HepG2 (cell line): ENCODE measurements around the gene LINGO1. TPM values are rescaled to one million over a fixed set of nuclear protein-coding genes. Genes with fewer than 3 reads are reported as not detected.

ENCODE experiments used
- HDAC1 ChIP-seq: sonication (generic); formaldehyde crosslinking; IDR thresholded peaks from 2 replicates; pipeline ENCODE4 v1.5.1; 2020; ENCODE audit warnings: mild to moderate bottlenecking, missing genetic modification reagents
- HOMEZ ChIP-seq: IDR thresholded peaks from 2 replicates; pipeline ENCODE4 v1.6.1; 2016; ENCODE audit warnings: low read depth
- MBD4 ChIP-seq: IDR thresholded peaks from 2 replicates; pipeline ENCODE4 v1.6.1; 2012; ENCODE audit warnings: low read length, inconsistent platforms, borderline replicate concordance
- NCOA2 ChIP-seq: sonication (generic); formaldehyde crosslinking; IDR thresholded peaks from 2 replicates; pipeline ENCODE4 v1.8.0; 2022; ENCODE audit warnings: inconsistent platforms
- RBFOX2 ChIP-seq: fragments of 200-400 bp; formaldehyde crosslinking; IDR thresholded peaks from 2 replicates; pipeline ENCODE4 v1.6.1; 2017; ENCODE audit warnings: low read depth, mild to moderate bottlenecking, low read length
- SP140L ChIP-seq: sonication (generic); formaldehyde crosslinking; IDR thresholded peaks from 2 replicates; pipeline ENCODE4 v1.4.0; 2020; ENCODE audit warnings: missing genetic modification reagents, borderline replicate concordance
- SP4 ChIP-seq: sonication (generic); formaldehyde crosslinking; IDR thresholded peaks from 2 replicates; pipeline ENCODE4 v1.8.1; 2023; ENCODE audit warnings: mild to moderate bottlenecking, missing genetic modification reagents
- STAT5B ChIP-seq: sonication (generic); formaldehyde crosslinking; IDR thresholded peaks from 2 replicates; pipeline ENCODE4 v1.4.0; 2020; ENCODE audit warnings: missing genetic modification reagents
- TBX2 ChIP-seq: sonication (generic); formaldehyde crosslinking; IDR thresholded peaks from 2 replicates; pipeline ENCODE4 v1.5.0; 2020; ENCODE audit warnings: missing genetic modification reagents, mild to moderate bottlenecking, borderline replicate concordance
- YEATS4 ChIP-seq: sonication (generic); formaldehyde crosslinking; IDR thresholded peaks from 2 replicates; pipeline ENCODE4 v1.4.0; 2020; ENCODE audit warnings: missing genetic modification reagents, borderline replicate concordance
- ZBTB40 ChIP-seq, 2 experiments: fragments of 450-650 bp in 1 of 2; sonication (generic) in 1 of 2; formaldehyde crosslinking in 1 of 2; IDR thresholded peaks; 2 replicates each; pipeline versions ENCODE4 v1.6.1 to v1.8.0; 2016 to 2022; ENCODE audit warnings: antibody characterized with exemption in 1 of 2, mild to moderate bottlenecking in 1 of 2, missing genetic modification reagents in 1 of 2
- ZMYM3 ChIP-seq: sonication (generic); formaldehyde crosslinking; IDR thresholded peaks from 2 replicates; pipeline ENCODE4 v1.5.1; 2020; ENCODE audit warnings: mild to moderate bottlenecking, missing genetic modification reagents
- ZNF441 ChIP-seq: sonication (generic); formaldehyde crosslinking; IDR thresholded peaks from 2 replicates; pipeline ENCODE4 v1.7.0; 2021; ENCODE audit warnings: missing genetic modification reagents, borderline replicate concordance
- polyA plus RNA-seq, 8 experiments: library from polyadenylated mRNA; depleted of rRNA in 3 of 8; stranded (reverse) in 7 of 8; unstranded in 1 of 8; fragments of >200 nt; fragmentation: Illumina TruSeq in 4 of 8; extraction: Trizol in 4 of 8; gene quantifications; 2 replicates each; pipeline versions ENCODE4 v1.2.1 to v1.2.3, GENCODE V29; 2011 to 2016; ENCODE audit warnings: low read depth in 4 of 8, missing spikeins in 1 of 8, mixed read lengths in 1 of 8; ENCODE audit not compliant: insufficient read depth in 1 of 8
- total RNA-seq, 5 experiments: library from RNA; depleted of rRNA; stranded (reverse); fragments of >200 nt; fragmentation: Illumina TruSeq; extraction: Trizol; gene quantifications; 2 replicates each; pipeline ENCODE4 v1.2.3, GENCODE V29; 2016; ENCODE audit warnings: low read depth in 1 of 5
- TF ChIP-seq, protein P1 (sequence below): IDR thresholded peaks from 2 replicates; pipeline ENCODE4 v1.6.1; 2016
- TF ChIP-seq, protein P2 (sequence below): IDR thresholded peaks from 2 replicates; pipeline ENCODE4 v1.4.0; 2020; ENCODE audit warnings: mild to moderate bottlenecking, missing genetic modification reagents

LINGO1 gene
- total and polyA plus RNA-seq, 2 of the 13 experiments (the other 11 are each of a cell fraction or from before 2014, with no cell fraction given), result 0.07 TPM; not detected in 1

DNA sequence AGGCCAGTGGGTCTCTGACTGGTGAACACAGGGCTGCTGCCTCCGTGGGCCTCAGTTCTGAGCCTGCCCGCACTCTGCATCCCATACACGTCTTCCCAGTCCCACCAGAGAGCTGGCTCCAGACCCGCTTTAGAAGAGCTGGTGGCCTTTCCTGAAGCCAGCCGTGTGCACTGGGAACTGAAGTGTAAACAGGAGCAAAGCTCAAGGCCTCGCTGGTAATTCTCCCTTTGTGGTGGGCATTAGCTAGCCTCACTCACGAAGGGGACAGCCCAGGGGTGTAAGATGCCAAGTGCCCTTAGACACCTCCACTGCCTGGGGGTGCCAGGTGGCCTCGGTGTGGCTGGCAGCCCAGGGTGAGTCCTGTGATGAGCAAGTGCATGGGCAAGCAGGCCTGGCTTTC, 12.9 kb upstream of the LINGO1 start (continued):
- no peak for TF ChIP-seq ZBTB40 (IDR thresholded peaks at IDR 0.05)
- TF ChIP-seq ZBTB40 (CRISPR knock-in tag; IDR thresholded peaks at IDR 0.05), result peak; percentile 53; the same call in 1 of the 2 replicates
- no peak for TF ChIP-seq RBFOX2
- TF ChIP-seq MBD4, result no peak
- TF ChIP-seq ZNF441 (CRISPR knock-in tag), result 0 out of 2 replicates have a peak, but pooled peaks have one; percentile 54
- peak; percentile 64; the same call in 1 of the 2 replicates for TF ChIP-seq ZMYM3 (CRISPR knock-in tag)
- TF ChIP-seq, protein P1, sequence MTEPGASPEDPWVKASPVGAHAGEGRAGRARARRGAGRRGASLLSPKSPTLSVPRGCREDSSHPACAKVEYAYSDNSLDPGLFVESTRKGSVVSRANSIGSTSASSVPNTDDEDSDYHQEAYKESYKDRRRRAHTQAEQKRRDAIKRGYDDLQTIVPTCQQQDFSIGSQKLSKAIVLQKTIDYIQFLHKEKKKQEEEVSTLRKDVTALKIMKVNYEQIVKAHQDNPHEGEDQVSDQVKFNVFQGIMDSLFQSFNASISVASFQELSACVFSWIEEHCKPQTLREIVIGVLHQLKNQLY (CRISPR knock-in tag), result 0 out of 2 replicates have a peak, but pooled peaks have one; percentile 29
- peak; percentile 45; the same call in 1 of the 2 replicates for TF ChIP-seq HDAC1 (CRISPR knock-in tag)
- TF ChIP-seq, protein P2, sequence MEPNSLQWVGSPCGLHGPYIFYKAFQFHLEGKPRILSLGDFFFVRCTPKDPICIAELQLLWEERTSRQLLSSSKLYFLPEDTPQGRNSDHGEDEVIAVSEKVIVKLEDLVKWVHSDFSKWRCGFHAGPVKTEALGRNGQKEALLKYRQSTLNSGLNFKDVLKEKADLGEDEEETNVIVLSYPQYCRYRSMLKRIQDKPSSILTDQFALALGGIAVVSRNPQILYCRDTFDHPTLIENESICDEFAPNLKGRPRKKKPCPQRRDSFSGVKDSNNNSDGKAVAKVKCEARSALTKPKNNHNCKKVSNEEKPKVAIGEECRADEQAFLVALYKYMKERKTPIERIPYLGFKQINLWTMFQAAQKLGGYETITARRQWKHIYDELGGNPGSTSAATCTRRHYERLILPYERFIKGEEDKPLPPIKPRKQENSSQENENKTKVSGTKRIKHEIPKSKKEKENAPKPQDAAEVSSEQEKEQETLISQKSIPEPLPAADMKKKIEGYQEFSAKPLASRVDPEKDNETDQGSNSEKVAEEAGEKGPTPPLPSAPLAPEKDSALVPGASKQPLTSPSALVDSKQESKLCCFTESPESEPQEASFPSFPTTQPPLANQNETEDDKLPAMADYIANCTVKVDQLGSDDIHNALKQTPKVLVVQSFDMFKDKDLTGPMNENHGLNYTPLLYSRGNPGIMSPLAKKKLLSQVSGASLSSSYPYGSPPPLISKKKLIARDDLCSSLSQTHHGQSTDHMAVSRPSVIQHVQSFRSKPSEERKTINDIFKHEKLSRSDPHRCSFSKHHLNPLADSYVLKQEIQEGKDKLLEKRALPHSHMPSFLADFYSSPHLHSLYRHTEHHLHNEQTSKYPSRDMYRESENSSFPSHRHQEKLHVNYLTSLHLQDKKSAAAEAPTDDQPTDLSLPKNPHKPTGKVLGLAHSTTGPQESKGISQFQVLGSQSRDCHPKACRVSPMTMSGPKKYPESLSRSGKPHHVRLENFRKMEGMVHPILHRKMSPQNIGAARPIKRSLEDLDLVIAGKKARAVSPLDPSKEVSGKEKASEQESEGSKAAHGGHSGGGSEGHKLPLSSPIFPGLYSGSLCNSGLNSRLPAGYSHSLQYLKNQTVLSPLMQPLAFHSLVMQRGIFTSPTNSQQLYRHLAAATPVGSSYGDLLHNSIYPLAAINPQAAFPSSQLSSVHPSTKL (CRISPR knock-in tag), result peak; percentile 65
- TF ChIP-seq YEATS4 (CRISPR knock-in tag), result peak; percentile 44; the same call in 1 of the 2 replicates
- TF ChIP-seq SP140L (CRISPR knock-in tag), result no peak
- TF ChIP-seq SP4 (CRISPR knock-in tag), result no peak
- peak; percentile 21; the same call in 1 of the 2 replicates for TF ChIP-seq NCOA2 (CRISPR knock-in tag)
- peak; percentile 75; the same call in 1 of the 2 replicates for TF ChIP-seq TBX2 (CRISPR knock-in tag)
- peak; percentile 65; the same call in 1 of the 2 replicates for TF ChIP-seq HOMEZ (CRISPR knock-in tag)
- TF ChIP-seq STAT5B (CRISPR knock-in tag), result no peak
